D721Med (cell line): Measurements from ENCODE around the gene PPP1R9A.

ENCODE experiments used
- DNase-seq: peaks from one replicate; pipeline ENCODE4 v3.0.0; 2011; ENCODE audit warnings: low spot score; ENCODE audit not compliant: insufficient read length
- FAIRE-seq: peaks from 2 replicates; lab custom pipeline; 2011; peaks lifted over from hg19 to GRCh38; lab: Jason Lieb, UNC
- TF ChIP-seq, protein P1 (sequence below): IDR thresholded peaks from 2 replicates; pipeline ENCODE4 v1.5.1; 2012; ENCODE audit warnings: mild to moderate bottlenecking, control low read depth; ENCODE audit not compliant: insufficient read depth; ENCODE audit errors: missing control alignments

The PPP1R9A gene

DNA sequence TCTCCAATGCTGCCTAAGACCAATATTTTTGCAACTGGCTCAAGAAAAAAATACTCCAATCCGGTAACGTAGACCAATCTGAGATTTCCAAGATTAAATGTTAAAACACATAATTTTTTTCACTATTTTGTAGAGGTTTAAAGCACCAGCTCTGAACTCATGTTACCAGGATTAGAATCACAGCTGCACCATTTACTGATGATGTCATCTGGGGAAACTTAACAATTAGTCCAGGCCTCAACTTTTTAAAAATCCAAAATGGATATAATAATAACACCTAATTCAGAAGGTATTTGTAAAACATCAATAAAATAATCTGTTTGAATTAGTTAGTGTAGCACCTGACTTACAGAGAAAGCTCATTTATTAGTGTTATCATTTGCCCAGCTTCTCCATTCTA, 402.6 kb downstream of the PPP1R9A start:
- TF ChIP-seq, protein P1, sequence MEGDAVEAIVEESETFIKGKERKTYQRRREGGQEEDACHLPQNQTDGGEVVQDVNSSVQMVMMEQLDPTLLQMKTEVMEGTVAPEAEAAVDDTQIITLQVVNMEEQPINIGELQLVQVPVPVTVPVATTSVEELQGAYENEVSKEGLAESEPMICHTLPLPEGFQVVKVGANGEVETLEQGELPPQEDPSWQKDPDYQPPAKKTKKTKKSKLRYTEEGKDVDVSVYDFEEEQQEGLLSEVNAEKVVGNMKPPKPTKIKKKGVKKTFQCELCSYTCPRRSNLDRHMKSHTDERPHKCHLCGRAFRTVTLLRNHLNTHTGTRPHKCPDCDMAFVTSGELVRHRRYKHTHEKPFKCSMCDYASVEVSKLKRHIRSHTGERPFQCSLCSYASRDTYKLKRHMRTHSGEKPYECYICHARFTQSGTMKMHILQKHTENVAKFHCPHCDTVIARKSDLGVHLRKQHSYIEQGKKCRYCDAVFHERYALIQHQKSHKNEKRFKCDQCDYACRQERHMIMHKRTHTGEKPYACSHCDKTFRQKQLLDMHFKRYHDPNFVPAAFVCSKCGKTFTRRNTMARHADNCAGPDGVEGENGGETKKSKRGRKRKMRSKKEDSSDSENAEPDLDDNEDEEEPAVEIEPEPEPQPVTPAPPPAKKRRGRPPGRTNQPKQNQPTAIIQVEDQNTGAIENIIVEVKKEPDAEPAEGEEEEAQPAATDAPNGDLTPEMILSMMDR: no peak
- no peak for FAIRE-seq
- DNase-seq: no peak

DNA sequence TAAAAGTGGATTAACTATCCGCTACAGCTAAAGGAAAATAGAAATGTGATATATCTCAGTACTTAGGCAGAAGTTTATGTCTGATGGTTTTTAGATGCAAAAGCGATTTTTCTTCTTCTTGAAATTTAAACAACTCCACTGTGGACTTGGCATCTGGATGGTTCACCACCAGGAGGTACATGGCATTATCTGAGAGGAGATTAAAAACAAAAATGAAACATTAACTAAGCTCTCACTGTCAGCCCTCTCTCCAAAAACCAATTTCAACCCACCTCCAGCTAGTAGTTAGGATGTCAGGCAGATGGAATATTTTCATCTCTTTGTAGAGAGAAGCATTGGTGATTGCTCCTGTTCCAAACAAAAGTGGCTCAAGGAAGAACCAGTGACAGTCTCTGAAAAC, 404.0 kb downstream of the PPP1R9A start:
- no peak for DNase-seq
- no peak for FAIRE-seq

GRCh38 chr7:95312561-95312960, 405.2 kb downstream of the PPP1R9A start:
- FAIRE-seq: no peak
- TF ChIP-seq, protein P1: no peak
- no peak for DNase-seq

More for the DNA sequence above, 404.0 kb downstream of the PPP1R9A start:
- TF ChIP-seq, protein P1: no peak

DNA sequence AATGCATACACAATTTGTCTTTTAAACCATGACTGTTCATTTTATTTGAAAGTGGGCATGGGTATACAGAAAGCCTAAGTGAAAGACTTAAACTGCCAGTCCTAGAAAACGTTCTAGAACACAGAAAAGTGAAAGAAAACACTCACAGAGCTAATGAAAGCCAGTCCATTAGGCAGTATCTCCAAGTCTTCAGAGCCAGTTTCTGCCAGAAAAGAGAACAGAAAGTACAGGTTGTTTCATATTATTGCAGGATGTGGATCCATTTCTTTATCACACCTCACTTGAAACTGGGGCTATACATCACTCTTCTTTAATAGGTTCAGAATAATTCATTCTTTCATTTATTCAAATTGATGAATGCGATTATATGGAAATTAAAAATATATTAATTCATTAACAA, 409.2 kb downstream of the PPP1R9A start:
- FAIRE-seq: no peak
- DNase-seq: no peak
- TF ChIP-seq, protein P1: no peak

DNA sequence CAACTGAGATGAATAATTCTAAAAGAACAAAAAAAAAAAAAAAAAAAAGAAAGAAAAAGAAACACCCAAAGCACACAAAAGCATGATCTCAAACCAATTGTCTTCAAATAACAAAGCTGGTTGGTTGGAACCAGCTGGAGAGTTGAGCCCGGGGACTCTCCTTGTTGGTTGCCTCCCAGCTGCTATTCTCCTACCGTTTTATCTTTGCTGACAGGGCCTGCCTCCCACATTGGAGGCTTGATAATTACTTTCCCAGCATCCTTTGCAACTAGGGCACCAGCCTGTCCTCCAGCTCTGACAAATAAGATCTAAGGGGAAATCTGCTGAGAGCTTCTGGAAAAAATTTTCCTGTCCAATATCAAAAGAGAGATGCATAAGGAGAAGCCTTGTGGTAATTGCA, 410.2 kb downstream of the PPP1R9A start:
- TF ChIP-seq, protein P1: no peak
- no peak for FAIRE-seq
- no peak for DNase-seq

- TF ChIP-seq, protein P1: no peak
- DNase-seq (no peak), FAIRE-seq (no peak)
Measured at GRCh38 chr7:95317966-95318365, 410.6 kb downstream of the PPP1R9A start.

DNA sequence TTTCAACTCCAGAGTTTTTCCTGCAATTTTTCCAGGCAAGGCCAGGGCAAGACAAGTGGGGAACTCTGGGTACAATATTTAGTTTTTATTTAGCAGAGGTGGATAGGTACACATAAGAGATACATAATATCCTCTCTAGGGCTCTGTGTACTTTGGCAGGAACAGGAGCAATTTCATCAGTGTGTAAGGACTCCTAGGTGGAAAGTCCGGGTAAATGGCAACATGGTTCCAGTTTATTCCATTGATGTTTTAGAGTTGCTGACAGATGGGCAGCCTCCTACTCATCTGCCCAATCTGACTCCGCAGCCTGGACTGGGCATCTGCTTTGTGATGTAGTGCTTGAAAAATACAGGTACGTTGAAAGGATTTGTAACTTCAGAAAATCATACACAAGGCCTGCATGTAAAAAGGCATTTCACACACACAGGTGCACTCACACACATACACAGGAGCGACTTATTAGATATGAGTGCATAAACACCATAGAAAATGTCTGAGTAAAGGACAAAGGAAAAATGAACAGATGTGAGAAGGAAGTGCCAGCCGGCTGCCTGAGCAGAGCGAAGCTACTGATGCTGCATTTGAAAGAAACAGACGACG, 411.2 kb downstream of the PPP1R9A start:
- DNase-seq (no peak), FAIRE-seq (no peak)
- TF ChIP-seq, protein P1: no peak
